K562 treated with DMSO at 1 percent for 4 hours (cell line): ENCODE data around the gene SMIM29. TPM values are rescaled to one million over a fixed set of nuclear protein-coding genes. Genes with fewer than 3 reads are reported as not detected.

Experiments
- total RNA-seq: library from RNA; unstranded; fragments of 300-600 nt; gene quantifications from 2 replicates; pipeline ENCODE4 v1.2.3, GENCODE V29; 2022; ENCODE audit not compliant: insufficient read depth

Gene SMIM29
- total RNA-seq, result 75.7 and 114 TPM in 2 replicates

GRCh38 chr6:34248727-34249468 lies at the start of gene SMIM29:
TSS of gene SMIM29 (minus strand) at chr6:34249006. CDS start at chr6:34247791, 1,215 bp downstream.

GRCh38 chr6:34236443-34237315 lies 12.1 kb downstream of the SMIM29 start, which contains the start of gene HMGA1:
TSS of gene HMGA1 (plus strand) at chr6:34236873. CDS start at chr6:34240781, 3,908 bp downstream.

Other genes with a start within 250 kb of the SMIM29 start
- gene GRM4, start 102.9 kb downstream of the SMIM29 start, total RNA-seq, result not detected in 2 replicates
- 1,885 and 1,996 TPM in 2 replicates for gene HMGA1, start 12.1 kb downstream of the SMIM29 start, total RNA-seq
- 15.1 and 15.3 TPM in 2 replicates for gene NUDT3, start 143.7 kb upstream of the SMIM29 start, total RNA-seq
- 6,863 and 7,455 TPM in 2 replicates for gene RPS10, start 177.1 kb upstream of the SMIM29 start, total RNA-seq
- gene PACSIN1, start 217.1 kb upstream of the SMIM29 start, total RNA-seq, result 0.55 and 0.73 TPM in 2 replicates